Trophoblast cell (in vitro differentiated cells and primary cell): ENCODE measurements around the gene TALDO1. TPM values are rescaled to one million over a fixed set of nuclear protein-coding genes. Genes with fewer than 3 reads are reported as not detected.
A peak's percentile ranks its signal among the peaks of the same experiment; 100 is the strongest.

Source experiments
- DNase-seq, 2 donors: peaks; one replicate each; pipeline ENCODE4 v3.0.0-alpha.2; 2016
- H2AFZ ChIP-seq: 2 replicates; pipeline ENCODE4 v1.6.1; 2013; ENCODE audit warnings: low read length, moderate library complexity, mild to moderate bottlenecking; ENCODE audit not compliant: insufficient read depth, poor library complexity
- H2AK5ac ChIP-seq: 2 replicates; pipeline ENCODE4 v1.6.1; 2013; ENCODE audit warnings: mild to moderate bottlenecking, low read length
- H2BK120ac ChIP-seq: 2 replicates; pipeline ENCODE4 v1.6.1; 2013; ENCODE audit warnings: low read length, mild to moderate bottlenecking, moderate library complexity; ENCODE audit not compliant: insufficient read depth, poor library complexity
- H2BK12ac ChIP-seq: 2 replicates; pipeline ENCODE4 v1.6.1; 2013; ENCODE audit warnings: mild to moderate bottlenecking, low read length, moderate library complexity
- H2BK5ac ChIP-seq: 2 replicates; pipeline ENCODE4 v1.6.1; 2013; ENCODE audit warnings: low read length, low read depth, moderate library complexity, mild to moderate bottlenecking; ENCODE audit not compliant: poor library complexity
- H3K14ac ChIP-seq: 2 replicates; pipeline ENCODE4 v1.6.1; 2013; ENCODE audit warnings: mild to moderate bottlenecking, low read length
- H3K18ac ChIP-seq: 2 replicates; pipeline ENCODE4 v1.6.1; 2013; ENCODE audit warnings: mild to moderate bottlenecking, low read length
- H3K23ac ChIP-seq: 2 replicates; pipeline ENCODE4 v1.6.1; 2013; ENCODE audit warnings: low read length
- H3K27ac ChIP-seq: 2 replicates; pipeline ENCODE4 v1.5.1; 2013; ENCODE audit warnings: low read depth, mild to moderate bottlenecking, inconsistent platforms, low read length, moderate library complexity
- H3K27me3 ChIP-seq: 2 replicates; pipeline ENCODE4 v1.6.1; 2013; ENCODE audit warnings: inconsistent platforms, mild to moderate bottlenecking, low read length, moderate library complexity; ENCODE audit not compliant: insufficient read depth
- H3K36me3 ChIP-seq, 2 experiments: 1 replicate in 1 of 2; 2 replicates in 1 of 2; pipeline ENCODE4 v1.6.1; 2013; ENCODE audit warnings: low read length in 2 of 2, mild to moderate bottlenecking in 2 of 2, moderate library complexity in 1 of 2; ENCODE audit not compliant: insufficient read depth in 2 of 2, control insufficient read depth in 1 of 2
- H3K4ac ChIP-seq: 2 replicates; pipeline ENCODE4 v1.6.1; 2013; ENCODE audit warnings: low read depth, mild to moderate bottlenecking, low read length, moderate library complexity
- H3K4me1 ChIP-seq, 2 experiments: 1 replicate in 1 of 2; 2 replicates in 1 of 2; pipeline ENCODE4 v1.6.1; 2013; ENCODE audit warnings: low read length in 2 of 2, mild to moderate bottlenecking in 2 of 2, moderate library complexity in 1 of 2; ENCODE audit not compliant: insufficient read depth in 2 of 2, control insufficient read depth in 1 of 2
- H3K4me2 ChIP-seq: 2 replicates; pipeline ENCODE4 v1.6.1; 2013; ENCODE audit warnings: inconsistent platforms, mild to moderate bottlenecking, low read length, moderate library complexity
- H3K4me3 ChIP-seq: 2 replicates; pipeline ENCODE4 v1.5.1; 2013; ENCODE audit warnings: mild to moderate bottlenecking, low read depth, low read length, inconsistent platforms
- H3K79me1 ChIP-seq: one replicate; pipeline ENCODE4 v1.6.1; 2013; ENCODE audit warnings: low read length
- H3K79me2 ChIP-seq: 2 replicates; pipeline ENCODE4 v1.6.1; 2013; ENCODE audit warnings: low read length, mild to moderate bottlenecking; ENCODE audit not compliant: control insufficient read depth, insufficient read depth, poor library complexity
- H3K9ac ChIP-seq: 2 replicates; pipeline ENCODE4 v1.6.1; 2013; ENCODE audit warnings: mild to moderate bottlenecking, low read length
- H3K9me3 ChIP-seq: 2 replicates; pipeline ENCODE4 v1.6.1; 2013; ENCODE audit warnings: low read depth, mild to moderate bottlenecking, control low read depth, inconsistent platforms, low read length; ENCODE audit not compliant: insufficient read depth
- H4K12ac ChIP-seq: 2 replicates; pipeline ENCODE4 v1.6.1; 2013; ENCODE audit warnings: low read depth, mild to moderate bottlenecking, low read length, moderate library complexity
- H4K8ac ChIP-seq: 2 replicates; pipeline ENCODE4 v1.6.1; 2013; ENCODE audit warnings: low read depth, mild to moderate bottlenecking, low read length, moderate library complexity
- H4K91ac ChIP-seq: one replicate; pipeline ENCODE4 v1.6.1; 2013; ENCODE audit warnings: low read depth, mild to moderate bottlenecking, low read length, moderate library complexity
- WGBS: extraction: QIAGEN DNeasy Blood & Tissue Kit; methylation state at CpG from one replicate; pipeline ENCODE4 v1.1.7; 2013; ENCODE audit warnings: missing lambda C conversion rate; ENCODE audit not compliant: insufficient read length, insufficient coverage; ENCODE audit errors: extremely low coverage; 5-methylcytosine and 5-hydroxymethylcytosine counted together
- polyA plus RNA-seq: library from polyadenylated mRNA; stranded (reverse); fragments of 200-250 nt; gene quantifications from 2 replicates; pipeline ENCODE4 v1.2.3, GENCODE V29; 2013

The TALDO1 gene
- polyA plus RNA-seq: 244 and 248 TPM in 2 replicates

DNA sequence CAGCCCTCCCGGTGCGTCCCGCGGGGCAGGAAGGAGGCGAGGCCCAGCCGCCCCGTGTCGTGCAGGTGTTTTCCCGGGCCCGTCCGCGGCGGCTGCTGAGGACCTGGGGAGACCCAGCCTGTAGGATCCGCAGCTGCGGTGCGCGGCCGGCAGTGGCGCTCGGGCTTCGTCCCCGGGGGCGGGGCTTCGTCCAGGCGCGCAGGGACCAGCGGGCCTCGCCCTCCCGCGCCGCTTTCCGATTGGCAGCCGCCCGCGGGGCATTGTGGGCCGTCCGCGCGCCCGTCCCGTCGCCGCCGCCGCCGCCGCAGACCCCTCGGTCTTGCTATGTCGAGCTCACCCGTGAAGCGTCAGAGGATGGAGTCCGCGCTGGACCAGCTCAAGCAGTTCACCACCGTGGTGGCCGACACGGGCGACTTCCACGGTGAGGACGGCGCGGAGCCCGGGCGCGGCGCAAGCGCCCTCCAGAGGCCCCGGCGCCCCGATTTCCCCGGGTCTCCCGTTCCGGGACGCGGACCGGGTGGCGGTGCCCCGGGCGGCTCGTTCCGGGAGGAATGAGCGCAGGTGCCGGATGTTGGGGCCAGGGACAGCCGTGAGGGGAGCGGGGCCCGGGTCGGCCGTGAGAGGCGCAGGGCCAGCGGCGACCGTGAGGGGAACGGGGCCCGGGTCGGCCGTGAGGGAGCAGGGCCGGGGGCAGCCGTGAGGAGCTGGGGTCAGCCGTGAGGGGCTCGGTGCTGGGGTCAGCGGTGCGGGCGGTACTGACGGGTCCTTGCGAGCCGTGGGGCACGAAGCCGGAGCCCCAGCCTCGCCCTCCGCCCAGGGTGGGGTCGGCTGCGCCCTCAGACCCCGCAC lies at the start of gene TALDO1:
Gene TALDO1, plus strand, starts transcription at position 307 of the 849 bp plus-strand sequence. Its CDS starts 18 bp downstream, at position 325.
- no CpG with 5 or more reads among the region's 112 CpGs for WGBS
- Histone ChIP-seq H2AK5ac (peak within 1 kb of the TSS; percentile 86), H3K36me3 (peaks cover 2% of the 10 kb centered on the region in 2 experiments)

DNA sequence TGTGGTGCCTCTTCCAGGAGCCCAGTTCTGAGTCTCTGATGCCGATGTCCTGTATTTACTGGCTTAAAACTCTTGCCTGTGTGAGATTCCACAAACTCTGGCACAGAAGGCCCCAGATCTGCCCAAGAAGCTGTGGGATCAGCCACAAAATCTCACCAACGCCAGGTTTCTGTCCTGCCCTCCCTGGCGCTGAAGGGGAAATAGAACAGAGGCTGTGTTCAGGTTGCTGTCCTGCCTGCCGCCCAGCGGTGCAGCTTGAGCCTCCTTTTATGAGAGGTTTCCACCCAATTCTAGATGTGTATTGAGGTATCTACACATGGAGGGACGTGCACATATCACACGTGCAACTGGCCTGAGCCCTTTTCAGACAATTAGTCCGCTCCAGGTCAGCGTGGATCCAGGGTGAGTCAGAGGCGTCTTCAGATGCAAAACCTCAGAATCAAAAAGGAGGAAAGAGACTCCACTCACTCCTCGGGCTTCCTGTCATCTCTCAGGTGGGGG lies 49.4 kb upstream of the TALDO1 start:
- Histone ChIP-seq H3K18ac (no peak overlapping the region), H3K79me2 (peaks cover 19% of the 10 kb centered on the region), H4K12ac (no peak overlapping the region), H3K4ac (peak overlapping the region; percentile 20), H3K27me3 (no peaks in the 10 kb centered on the region), H3K79me1 (peaks cover 25% of the 10 kb centered on the region), H2AK5ac (no peak overlapping the region), H2BK120ac (no peak overlapping the region), H3K27ac (no peak overlapping the region), H3K4me2 (no peak overlapping the region), H3K23ac (no peak overlapping the region), H3K36me3 (peaks cover 16 to 24% of the 10 kb centered on the region in 2 experiments), H4K8ac (no peak overlapping the region), H2AFZ (no peak overlapping the region), H3K4me3 (no peak overlapping the region), H2BK5ac (no peak overlapping the region), H3K9ac (no peak overlapping the region), H2BK12ac (no peak overlapping the region), H3K9me3 (no peaks in the 10 kb centered on the region), H4K91ac (no peak overlapping the region), H3K4me1 (peaks cover 20 to 21% of the 10 kb centered on the region in 2 experiments), H3K14ac (no peak overlapping the region)
- WGBS: no CpG with 5 or more reads among the region's 11 CpGs
- DNase-seq: peak in 1 of 2 donors; percentile 47

More for the DNA sequence above, at the start of gene TALDO1:
- Histone ChIP-seq H3K4me2 (peak within 1 kb of the TSS; percentile 100), H3K79me1 (peaks cover 14% of the 10 kb centered on the region), H2AFZ (peak within 1 kb of the TSS; percentile 80), H2BK120ac (peak within 1 kb of the TSS; percentile 62), H3K4ac (peak within 1 kb of the TSS; percentile 80), H3K27me3 (no peaks in the 10 kb centered on the region), H3K9me3 (peaks cover 2% of the 10 kb centered on the region), H3K9ac (peak within 1 kb of the TSS; percentile 97), H3K4me1 (peaks cover 6 to 7% of the 10 kb centered on the region in 2 experiments), H3K79me2 (peaks cover 23% of the 10 kb centered on the region), H4K91ac (peak within 1 kb of the TSS; percentile 90), H3K4me3 (peak within 1 kb of the TSS; percentile 98), H4K12ac (peak within 1 kb of the TSS; percentile 59), H3K14ac (peak within 1 kb of the TSS; percentile 87), H3K23ac (peak within 1 kb of the TSS; percentile 68), H2BK5ac (peak within 1 kb of the TSS; percentile 51), H3K18ac (peak within 1 kb of the TSS; percentile 84), H2BK12ac (peak within 1 kb of the TSS; percentile 19), H4K8ac (peak within 1 kb of the TSS; percentile 87), H3K27ac (peak within 1 kb of the TSS; percentile 81)
- DNase-seq: peak; percentile 89 to 94

GRCh38 chr11:698493-699115 lies 48.7 kb upstream of the TALDO1 start:
- Histone ChIP-seq H3K79me1 (peaks cover 23% of the 10 kb centered on the region), H2BK12ac (no peak overlapping the region), H3K4me3 (no peak overlapping the region), H4K8ac (no peak overlapping the region), H4K91ac (no peak overlapping the region), H2BK5ac (no peak overlapping the region), H2BK120ac (no peak overlapping the region), H3K27ac (no peak overlapping the region), H3K4me2 (no peak overlapping the region), H3K36me3 (peaks cover 22 to 28% of the 10 kb centered on the region in 2 experiments), H3K4me1 (peaks cover 15 to 17% of the 10 kb centered on the region in 2 experiments), H2AFZ (no peak overlapping the region), H3K9me3 (no peaks in the 10 kb centered on the region), H3K23ac (no peak overlapping the region), H4K12ac (no peak overlapping the region), H3K9ac (no peak overlapping the region), H3K18ac (no peak overlapping the region), H3K14ac (no peak overlapping the region), H3K79me2 (peaks cover 16% of the 10 kb centered on the region), H2AK5ac (no peak overlapping the region), H3K4ac (peak overlapping the region; percentile 15), H3K27me3 (no peaks in the 10 kb centered on the region)
- WGBS: no CpG with 5 or more reads among the region's 17 CpGs
- DNase-seq: no peak

GRCh38 chr11:699116-699508 lies 48.2 kb upstream of the TALDO1 start:
- no peaks in the 10 kb centered on the region for H3K27me3 ChIP-seq
- H3K79me2 ChIP-seq: peaks cover 12% of the 10 kb centered on the region
- H3K9me3 ChIP-seq: no peaks in the 10 kb centered on the region
- H2AFZ ChIP-seq: no peak overlapping the region
- WGBS: no CpG with 5 or more reads among the region's 7 CpGs
- H3K4me1 ChIP-seq: peaks cover 10 to 11% of the 10 kb centered on the region in 2 experiments
- DNase-seq: no peak
- H4K8ac ChIP-seq: no peak overlapping the region
- no peak overlapping the region for H4K91ac ChIP-seq
- no peak overlapping the region for H3K4ac ChIP-seq
- no peak overlapping the region for H3K14ac ChIP-seq
- H2BK12ac ChIP-seq: no peak overlapping the region
- no peak overlapping the region for H3K18ac ChIP-seq
- peaks cover 19% of the 10 kb centered on the region for H3K79me1 ChIP-seq
- no peak overlapping the region for H3K4me2 ChIP-seq
- H3K36me3 ChIP-seq: peaks cover 23 to 28% of the 10 kb centered on the region in 2 experiments
- H3K23ac ChIP-seq: no peak overlapping the region
- no peak overlapping the region for H2BK5ac ChIP-seq
- no peak overlapping the region for H3K9ac ChIP-seq
- no peak overlapping the region for H3K27ac ChIP-seq
- no peak overlapping the region for H3K4me3 ChIP-seq
- no peak overlapping the region for H2BK120ac ChIP-seq
- H2AK5ac ChIP-seq: no peak overlapping the region
- H4K12ac ChIP-seq: no peak overlapping the region
